Glomerular visceral epithelial cell (primary cell): ENCODE results near the gene COL24A1.
"Not testable (repeated sequence)": the region's sequence is repeated elsewhere in the genome, so short reads cannot be mapped to it uniquely, and the experiment has no call there.

Source experiments
- DNase-seq: peaks from one replicate; pipeline ENCODE4 v3.0.0-alpha.2; 2016; ENCODE audit errors: extremely low spot score

The COL24A1 gene

DNA sequence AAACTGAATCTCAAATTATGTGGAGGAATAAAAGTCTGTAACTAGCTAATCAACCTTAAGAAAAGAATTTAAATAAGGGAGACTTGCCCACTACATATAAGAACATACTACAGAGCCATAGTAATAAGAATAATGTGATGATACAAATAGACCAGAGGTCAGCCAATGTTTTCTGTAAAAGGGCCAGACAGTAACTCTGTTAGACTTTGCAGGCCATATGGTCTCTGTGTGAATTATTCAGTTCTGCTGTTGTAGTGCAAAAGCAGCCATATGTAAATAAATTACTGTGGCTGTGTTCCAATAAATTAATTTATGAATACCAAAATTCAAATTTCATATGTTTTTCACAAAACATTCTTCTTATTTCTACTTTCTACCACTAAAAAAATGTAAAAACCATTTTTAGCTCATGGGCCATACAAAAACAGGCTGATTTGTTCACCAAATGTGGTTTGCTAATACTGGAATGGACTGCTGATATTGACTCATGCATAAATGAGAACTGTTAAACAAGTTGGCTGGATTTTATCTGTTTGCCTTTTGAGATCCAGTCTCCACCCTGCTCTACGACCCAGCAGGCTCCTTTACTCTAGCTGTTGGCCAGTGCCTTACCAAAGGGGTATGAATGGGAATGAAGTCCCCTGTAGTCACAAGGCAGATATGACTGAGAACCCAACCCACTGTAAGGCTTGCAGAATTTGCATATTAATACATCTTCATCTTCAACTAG, 350.2 kb downstream of the COL24A1 start:
- no peak for DNase-seq

DNA sequence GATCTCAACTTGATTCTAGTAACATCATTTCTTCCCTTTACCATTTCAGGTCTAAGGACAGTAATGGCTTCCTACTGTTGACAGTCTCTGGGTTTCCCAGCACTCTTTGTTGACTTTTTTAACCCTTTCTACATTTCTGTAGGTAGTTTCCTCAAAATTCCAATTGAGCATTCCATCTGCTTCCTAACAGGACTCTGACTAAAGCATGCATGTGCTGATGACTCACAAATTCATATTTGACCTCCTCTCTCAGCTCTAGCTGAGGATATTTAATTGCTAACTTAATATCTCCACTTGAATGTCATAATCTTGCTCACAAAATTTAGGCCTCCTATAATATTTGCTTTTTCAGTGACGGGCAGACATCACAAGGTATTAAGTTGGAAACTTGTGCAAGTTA, 355.1 kb downstream of the COL24A1 start:
- peak; percentile 17 for DNase-seq

DNA sequence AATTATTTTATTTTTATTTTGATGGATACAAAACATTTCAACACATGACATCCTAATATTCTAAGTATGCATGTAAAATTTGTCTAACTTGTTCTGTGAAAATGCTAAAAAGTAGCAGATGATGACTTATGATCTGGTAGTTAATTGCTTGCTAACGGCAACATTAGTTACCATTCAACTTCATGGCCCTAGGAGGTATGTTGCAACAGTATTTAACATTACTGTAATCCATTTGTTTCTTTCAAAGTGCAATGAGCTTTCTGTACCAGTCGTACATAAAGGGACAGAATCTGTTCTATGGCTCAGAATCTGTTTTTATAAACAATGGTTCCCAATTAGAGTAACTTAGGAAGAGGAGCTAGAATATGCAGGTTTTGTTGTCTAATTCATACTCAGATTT, 356.8 kb downstream of the COL24A1 start:
- DNase-seq = no peak

DNA sequence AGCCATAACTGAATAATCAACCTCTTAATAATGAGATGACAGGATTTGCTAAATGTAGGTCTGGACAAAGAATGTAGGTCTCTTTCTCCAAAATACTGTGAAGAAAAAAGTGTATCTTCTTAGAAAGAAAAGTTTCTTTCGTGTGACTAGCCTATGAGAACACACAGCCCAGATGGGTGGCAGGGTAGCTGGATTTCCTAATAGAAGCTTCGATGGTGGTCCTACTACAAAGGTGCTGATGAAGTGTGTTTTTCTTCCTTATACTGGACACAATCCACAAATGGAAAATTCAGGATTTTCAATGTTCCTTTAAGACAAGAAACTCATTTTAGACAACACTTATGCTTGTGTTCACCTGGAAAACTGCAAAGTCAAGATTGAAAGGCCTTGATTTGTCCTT, 358.2 kb downstream of the COL24A1 start:
- DNase-seq = no peak

DNA sequence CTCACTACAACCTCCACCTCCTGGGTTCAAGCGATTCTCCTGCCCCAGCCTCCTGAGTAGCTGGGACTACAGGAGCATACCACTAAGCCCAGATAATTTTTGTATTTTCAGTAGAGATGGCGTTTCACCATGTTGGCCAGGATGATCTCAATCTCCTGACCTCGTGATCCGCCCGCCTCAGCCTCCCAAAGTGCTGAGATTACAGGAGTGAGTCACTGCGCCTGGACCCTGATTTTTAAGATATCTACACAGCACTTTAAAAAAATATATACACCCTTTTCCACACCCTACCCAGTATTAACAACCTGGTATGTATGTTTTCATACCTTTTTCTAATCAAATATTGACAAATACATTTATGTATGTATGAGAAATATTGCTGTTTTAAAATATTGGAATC, 379.6 kb downstream of the COL24A1 start:
- not testable (repeated sequence) for DNase-seq

DNA sequence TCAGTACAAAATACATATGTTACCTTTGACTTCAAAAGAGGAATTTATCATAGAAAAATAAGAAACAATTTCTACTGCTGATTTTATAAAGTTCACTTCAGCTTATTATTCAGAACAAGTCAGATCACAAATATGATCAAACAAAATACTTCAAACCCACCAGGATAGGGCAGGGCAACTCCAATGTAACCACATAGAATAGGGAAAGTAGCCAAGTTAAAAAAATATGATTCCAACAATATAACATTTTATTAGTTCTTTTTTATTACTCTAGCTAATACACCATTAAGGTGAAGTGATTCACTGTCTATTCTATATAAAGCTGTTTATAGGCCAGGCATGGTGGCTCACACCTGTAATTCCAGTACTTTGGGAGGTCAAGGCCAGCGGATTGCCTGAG, 393.8 kb downstream of the COL24A1 start:
- no peak for DNase-seq

DNA sequence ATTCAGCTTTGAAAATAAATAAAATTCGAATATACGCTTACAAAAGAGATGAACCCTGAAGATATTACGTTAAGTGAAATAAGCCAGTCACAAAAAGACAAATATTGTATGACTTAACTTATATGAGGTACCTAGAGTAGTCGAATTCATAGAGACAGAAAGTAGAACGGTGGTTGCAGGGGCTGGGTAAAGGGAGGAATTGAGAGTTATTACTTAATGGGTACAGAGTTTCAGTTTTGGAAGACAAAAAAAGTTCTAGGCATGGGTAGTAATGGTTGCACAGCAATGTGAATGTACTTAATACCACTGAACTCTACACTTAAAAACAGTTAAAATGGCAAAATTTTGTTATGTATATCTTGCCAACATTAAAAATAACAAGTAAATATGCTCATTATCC, 399.7 kb downstream of the COL24A1 start:
- no peak for DNase-seq

DNA sequence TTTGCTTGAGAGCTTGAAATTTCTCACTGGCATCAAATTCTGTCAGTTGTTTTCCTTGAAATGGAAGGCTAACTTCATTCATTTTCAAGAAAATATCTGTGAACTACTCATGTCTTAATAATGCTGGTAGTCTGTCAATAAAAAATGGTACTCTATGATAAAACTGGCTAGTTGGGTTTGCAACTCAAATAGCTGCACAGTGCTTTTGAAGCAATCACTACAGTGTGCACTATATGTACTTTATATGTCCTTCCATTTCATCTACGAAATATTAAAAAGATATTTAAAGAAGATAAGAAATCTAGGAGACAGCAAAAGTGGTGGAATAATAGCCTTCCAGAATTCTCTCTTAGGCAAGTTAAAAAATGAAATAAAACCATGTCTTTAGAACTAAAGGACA, 408.5 kb downstream of the COL24A1 start:
- DNase-seq = no peak

DNA sequence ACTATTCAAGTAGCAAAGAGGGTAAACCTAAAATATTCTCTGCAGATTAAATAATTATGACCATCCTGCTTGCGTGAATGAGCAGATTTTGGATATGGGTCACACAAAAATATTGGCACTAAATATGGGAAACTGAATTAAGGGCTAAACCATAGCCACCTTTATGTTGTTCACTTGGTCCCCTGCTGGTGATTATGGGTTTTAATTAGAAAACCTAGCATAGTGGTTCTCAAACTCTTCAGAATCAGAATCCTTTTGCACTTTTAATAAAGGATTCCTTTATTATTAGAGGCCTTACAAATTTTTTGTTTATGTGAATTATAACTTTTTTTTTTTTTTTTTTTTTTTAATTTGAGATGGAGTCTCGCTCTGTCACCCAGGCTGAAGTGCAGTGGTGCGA, 409.8 kb downstream of the COL24A1 start:
- no peak for DNase-seq

DNA sequence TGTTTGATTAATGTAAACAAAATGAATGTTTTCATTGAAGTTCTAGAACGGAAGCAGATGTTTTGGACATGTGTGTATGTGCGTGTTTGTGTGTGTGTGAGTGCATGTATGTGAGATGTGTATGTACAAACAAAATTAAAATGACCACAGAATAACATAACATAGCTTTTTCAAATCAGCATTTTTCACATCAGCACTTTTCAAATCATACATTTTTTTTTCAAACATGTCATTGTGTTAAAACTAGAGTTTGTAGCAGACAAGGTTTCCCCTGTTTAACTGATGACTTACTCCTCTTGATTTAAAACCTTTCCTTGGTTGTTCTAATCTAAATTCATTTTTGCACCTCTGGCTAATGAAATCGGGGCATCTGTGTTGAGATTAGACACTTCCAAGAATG, 412.8 kb downstream of the COL24A1 start:
- DNase-seq = no peak

DNA sequence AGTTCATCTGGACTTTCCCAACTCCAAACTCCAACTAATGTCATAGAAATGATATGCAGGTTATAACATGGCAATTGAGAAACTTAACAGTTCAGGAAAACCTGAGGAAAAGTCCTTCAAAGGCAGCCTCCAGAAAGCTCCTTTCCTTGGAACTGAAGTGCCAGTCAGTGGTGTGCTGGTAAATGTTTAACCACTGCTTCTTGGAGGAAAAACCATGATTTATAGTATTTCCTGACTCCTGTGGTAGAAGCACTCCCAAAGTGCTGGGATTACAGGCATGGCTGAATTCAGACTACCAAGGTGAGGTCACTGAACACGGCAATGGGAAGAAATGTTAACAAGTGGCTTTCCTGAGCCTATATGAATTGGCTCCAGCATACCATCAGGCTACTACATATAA, 421.6 kb downstream of the COL24A1 start:
- peak; percentile 90 for DNase-seq

DNA sequence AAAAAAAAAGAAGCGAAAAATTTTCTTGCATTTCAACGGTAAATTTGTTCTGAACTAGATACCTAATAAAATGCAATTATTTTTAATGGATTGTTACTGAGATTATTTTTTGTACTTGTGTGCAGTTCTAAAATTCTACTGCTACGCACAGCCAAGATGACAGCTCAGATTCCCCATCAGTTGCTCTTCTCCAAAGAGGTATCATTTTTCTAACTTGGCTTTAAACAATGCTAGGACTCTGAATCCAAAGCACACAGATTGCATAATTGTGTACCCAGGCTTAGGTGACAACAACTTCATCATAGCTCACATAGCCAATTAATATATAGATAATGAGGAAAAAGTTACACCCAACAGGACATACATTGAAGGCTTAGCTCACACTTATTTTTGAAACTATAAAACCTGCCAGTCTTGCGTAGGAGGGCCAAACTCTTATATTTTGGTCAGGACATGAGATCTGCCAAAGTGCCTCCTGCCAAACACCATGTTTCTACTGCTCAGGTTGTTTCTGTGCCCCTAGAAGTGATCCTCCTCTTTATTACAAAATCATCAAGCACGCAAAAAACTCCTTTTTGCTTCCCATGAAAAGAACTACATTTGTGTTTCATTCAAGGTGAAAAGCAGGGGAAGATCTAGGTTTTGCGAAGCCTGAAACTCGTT, 437.8 kb downstream of the COL24A1 start:
- DNase-seq = no peak

DNA sequence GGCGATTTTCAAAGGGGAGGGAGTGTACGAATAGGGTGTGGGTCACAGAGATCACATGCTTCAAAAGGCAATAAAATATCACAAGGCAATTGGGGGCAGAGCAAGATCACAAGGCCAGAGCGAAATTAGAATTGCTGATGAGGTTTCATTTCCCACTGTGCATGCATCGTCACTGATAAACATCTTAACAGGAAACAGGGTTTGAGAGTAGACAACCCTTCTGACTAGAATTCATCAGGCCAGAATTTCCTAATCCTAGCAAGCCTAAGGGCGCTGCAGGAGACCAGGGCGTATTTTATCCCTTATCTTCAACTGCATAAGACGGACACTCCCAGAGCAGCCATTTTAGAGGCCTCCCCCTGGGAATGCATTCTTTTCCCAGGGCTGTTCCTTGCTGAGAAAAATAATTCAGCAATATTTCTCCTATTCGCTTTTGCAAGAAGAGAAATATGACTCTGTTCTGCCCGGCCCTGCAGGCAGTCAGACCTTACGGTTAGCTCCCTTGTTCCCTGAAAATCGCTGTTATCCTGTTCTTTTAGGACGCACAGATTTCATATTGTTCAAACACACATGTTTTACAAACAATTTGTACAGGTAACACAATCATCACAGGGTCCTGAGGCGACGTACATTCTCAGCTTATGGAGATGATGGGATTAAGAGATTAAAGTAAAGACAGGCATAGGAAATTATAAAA, 442.0 kb downstream of the COL24A1 start:
- not testable (repeated sequence) for DNase-seq

DNA sequence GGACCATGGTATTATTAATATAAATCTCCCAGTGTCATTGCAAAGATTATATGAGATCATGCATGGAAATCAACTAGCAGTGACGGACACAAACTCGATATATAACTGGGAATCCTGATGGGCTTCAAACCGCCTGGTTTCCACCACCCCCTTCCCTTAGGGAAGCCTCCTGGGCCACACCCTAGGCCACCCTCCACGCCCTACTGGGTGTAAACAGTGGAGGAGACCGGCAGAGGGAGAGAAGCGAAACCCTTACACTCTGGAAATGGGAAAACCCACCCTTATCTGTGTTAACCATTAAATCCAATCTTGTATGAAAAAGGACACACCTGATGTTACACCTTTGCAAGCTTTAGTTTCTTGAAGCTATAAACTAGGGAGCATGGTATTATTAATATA, 447.7 kb downstream of the COL24A1 start:
- peak; percentile 6 for DNase-seq

DNA sequence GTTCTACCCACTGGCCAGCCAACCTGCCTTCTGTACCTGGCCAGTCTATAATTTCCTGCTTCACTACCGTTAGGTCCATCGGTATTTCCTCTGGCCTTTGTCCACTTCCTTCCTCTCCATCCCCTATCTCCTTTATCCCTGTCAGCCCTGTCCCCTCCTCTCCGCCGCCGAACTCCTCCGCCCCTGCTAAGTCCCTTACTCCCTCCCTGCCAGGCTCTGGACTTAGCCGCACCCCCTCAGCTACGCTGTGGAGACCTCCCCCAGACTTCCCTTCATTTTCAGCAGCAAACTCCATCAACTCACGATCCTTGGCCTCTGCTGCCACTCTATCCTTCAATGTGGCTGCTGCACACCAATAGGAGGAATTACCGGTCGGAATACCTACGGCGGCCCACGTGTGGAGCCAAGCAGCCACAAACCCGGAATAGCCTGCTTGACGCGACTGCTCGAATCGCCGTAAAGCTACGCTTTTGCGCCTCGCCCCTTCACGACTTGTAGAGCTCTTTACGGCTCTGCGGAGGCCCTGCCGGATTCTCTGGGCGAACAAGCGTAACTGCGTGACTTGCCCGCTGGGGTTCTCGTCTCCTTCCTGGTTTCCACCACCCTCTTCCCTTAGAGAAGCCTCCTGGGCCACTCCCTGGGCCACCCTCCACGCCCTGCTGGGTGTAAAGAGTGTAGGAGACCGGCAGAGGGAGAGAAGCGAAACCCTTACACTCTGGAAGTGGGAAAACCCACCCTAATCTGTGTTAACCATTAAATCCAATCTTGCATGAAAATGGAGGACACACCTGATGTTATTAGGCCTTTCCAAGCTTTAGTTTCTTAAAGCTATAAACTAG, 448.4 kb downstream of the COL24A1 start, which contains the start of gene ZNHIT6:
TSS of gene ZNHIT6 (minus strand) at position 444 of the 839 bp plus-strand sequence. CDS start at position 295, 149 bp downstream.
- peak; percentile 98 for DNase-seq

DNA sequence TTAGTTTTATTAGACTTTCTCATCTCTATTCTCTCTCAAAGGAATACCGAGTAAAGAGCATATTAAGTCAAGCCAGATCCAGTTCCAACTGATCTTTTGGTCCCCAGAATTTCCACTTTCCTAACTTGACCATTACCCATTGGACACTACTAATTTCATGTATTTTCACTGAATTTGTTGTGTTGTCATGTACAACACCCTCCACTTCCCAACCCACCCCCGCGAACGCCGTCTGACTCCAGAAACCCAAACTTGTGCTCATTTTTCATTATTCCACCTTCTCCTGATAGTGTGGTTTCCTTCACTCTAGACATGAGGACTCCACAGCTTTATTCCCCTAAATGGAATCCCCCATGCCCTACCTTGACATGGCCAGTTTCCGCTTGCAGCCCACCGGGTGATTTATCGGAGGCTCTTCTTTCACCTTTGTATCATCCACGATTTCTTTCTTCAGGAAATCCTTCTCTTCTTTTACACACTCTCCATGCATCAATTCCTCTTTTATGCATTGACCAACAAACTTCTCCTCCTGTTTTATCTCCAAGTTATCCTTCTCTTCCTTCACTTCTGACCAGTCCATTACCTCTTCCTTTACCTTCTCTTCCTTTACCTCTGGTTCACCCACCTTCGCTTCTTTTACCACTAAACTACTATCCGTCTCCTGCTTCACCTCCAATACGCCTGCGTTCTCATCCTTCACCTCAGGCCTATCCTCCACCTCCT, 449.1 kb downstream of the COL24A1 start:
- DNase-seq = peak; percentile 20

DNA sequence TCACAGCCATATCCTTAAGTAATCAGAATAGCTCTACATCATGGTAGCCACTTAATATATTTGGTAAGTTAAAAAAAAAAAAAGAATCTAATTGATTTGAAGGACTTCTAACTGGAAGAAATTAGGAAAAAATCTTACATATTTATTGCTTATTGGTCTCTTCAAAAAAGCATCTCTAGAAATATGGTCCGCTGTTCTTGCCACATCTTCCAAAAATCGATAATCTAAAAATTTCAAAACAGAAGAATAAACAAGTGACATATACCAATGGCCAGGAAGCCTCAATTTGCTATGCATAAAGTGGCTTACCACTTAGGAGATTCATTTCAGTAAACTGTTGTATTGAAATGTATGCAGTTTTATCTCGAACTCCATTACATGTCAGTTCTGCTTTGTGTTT, 450.6 kb downstream of the COL24A1 start:
- no peak for DNase-seq

DNA sequence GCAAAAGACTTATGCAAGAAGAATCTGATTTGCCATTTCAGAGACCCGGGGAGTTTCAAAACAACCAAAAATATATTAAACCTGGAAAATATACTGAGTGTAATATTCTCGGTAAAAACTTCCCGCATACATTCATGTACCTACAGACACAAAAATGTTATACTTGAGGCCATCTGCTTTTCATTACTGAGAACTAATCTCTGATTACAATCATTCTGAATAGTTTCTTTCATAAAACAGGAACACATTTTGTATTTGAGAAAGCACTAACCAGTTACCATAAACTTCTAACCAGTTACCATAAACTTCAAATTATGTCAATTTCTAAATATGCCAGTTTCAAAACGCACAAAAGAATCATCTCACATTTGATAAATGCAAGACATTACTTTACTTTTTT, 456.1 kb downstream of the COL24A1 start:
- DNase-seq = no peak

DNA sequence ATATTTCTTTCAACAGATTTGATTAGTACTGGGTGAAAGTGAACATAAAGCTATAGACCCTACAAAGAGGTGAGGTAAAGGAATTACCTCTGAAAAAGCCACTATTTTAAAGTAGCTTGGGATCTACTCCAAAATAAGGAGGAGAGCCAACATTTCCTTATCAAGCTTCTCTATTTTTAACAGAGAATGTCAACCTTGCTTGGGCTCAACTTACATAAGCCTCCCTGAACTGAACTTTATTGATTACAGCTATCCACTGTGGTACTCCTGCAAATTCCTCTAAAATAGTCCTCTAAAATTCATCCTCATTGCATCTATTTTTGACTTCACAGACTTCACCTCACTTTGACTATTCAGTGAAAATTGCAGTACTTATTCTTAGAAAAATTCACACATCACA, 458.7 kb downstream of the COL24A1 start:
- DNase-seq = no peak

DNA sequence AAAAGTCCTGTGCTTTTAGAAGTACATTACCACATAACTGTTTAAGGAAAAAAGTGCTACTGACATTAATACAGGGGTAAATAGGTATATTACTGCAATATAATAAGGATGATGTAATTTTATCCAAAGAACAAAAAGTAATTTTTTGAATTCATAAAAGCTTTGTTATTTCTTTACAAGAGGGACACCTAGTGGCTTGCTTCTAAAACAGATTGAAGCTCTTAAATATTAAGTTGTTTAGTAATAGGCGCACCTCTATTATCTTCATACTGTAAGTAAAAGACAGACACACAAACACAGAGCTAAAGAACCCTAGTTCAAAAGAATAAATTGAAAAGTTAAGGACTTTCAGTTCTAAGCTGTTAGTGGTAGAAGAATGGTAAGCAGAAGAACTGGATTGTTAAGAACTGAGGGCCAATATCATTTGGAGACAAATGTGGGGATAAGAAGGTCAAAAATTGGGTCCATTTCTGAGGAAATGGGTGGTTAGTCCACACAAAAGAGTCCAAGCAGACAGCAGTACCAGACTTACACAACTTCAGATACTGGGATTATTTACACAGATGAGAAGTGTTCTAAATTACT, 463.8 kb downstream of the COL24A1 start:
- peak; percentile 48 for DNase-seq
